ENCODE data around the gene SEC24D.

Gene SEC24D

DNA sequence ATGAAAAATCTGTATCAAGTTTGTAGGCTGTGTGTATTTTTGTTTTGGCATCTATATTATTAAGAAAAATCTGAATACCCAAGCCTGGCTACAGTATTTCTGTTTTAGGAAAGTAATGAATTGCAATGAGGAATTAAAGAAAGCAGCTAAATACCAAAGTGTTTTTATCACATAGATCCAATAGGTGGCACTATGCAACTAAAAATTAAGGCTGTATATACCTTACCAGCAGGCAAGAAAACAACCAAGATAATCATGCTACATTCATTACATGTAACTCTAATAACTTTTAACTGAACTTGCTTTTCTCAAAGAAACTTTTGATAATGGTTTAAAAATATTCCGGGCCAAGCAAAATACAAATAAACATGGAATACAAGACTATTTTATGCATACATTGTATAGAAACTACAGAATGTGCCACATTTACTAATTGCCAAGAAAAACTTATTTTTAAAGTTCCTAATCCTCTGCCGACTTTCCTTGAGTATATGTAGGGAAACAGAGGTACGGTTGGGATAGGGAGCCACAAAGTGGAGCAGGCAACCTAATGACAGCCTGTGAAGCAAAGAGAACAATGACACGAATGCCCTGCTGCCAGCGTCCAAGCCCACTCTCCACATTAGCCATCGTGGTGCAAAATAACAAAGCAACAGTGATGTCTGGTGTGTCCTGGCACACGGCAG lies 63.7 kb downstream of the SEC24D start:
- H3K4me3 ChIP-seq (ENCODE audit: control insufficient read depth, low read depth, low read length), result no peak overlapping the region
- no peak for DNase-seq (ENCODE audit: low read depth)
- TF ChIP-seq, protein P1, sequence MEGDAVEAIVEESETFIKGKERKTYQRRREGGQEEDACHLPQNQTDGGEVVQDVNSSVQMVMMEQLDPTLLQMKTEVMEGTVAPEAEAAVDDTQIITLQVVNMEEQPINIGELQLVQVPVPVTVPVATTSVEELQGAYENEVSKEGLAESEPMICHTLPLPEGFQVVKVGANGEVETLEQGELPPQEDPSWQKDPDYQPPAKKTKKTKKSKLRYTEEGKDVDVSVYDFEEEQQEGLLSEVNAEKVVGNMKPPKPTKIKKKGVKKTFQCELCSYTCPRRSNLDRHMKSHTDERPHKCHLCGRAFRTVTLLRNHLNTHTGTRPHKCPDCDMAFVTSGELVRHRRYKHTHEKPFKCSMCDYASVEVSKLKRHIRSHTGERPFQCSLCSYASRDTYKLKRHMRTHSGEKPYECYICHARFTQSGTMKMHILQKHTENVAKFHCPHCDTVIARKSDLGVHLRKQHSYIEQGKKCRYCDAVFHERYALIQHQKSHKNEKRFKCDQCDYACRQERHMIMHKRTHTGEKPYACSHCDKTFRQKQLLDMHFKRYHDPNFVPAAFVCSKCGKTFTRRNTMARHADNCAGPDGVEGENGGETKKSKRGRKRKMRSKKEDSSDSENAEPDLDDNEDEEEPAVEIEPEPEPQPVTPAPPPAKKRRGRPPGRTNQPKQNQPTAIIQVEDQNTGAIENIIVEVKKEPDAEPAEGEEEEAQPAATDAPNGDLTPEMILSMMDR (IDR thresholded peaks at IDR 0.05; ENCODE audit: control insufficient read depth, insufficient read depth, low read depth, low read length, missing control alignments), result peak; percentile 41

DNA sequence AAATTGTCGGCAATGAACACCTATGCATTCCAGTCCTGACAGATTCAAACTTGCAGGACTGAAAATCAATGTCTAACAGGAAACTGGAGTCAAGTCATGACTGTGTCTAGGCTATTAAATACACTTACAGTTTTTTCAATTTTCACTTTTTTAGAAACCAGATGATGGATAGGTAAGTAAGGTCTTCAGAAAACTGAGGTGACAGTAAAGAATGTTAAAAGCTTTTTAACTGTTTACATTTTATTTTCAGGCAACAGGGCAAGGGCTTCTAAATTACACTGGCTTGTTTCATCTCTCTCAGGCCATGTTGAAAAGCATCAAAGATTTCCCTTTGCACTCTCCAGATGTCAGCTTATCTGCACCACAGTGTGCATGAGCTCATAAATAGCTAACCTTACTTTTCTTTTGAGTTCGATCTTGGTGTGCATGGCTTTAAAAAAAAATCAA lies 65.2 kb downstream of the SEC24D start:
- no peak for DNase-seq (ENCODE audit: low read depth)
- TF ChIP-seq, protein P1 (IDR thresholded peaks at IDR 0.05; ENCODE audit: control insufficient read depth, insufficient read depth, low read depth, low read length, missing control alignments), result no peak
- no peak overlapping the region for H3K4me3 ChIP-seq (ENCODE audit: control insufficient read depth, low read depth, low read length)

DNA sequence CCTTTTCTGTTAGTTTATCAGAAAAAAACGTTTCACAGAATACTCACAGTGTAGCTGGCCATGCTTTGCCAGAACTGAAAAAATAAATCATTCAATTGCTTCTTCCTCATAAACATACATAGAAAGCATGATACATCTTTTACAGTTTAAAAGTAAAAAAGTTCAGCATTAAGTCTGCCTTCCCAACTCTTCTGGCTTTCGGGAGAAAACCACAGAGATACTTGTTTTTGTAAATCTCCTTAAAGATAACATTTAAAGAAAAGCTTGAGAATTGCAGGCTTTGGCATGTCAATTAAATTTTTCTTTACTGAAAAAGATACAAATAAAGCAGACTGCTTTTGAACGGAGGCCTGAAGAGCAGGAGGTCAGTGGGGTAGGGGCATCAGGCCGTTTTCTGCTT lies 66.8 kb downstream of the SEC24D start:
- no peak overlapping the region for H3K4me3 ChIP-seq (ENCODE audit: control insufficient read depth, low read depth, low read length)
- TF ChIP-seq, protein P1 (IDR thresholded peaks at IDR 0.05; ENCODE audit: control insufficient read depth, insufficient read depth, low read depth, low read length, missing control alignments), result no peak
- no peak for DNase-seq (ENCODE audit: low read depth)

DNA sequence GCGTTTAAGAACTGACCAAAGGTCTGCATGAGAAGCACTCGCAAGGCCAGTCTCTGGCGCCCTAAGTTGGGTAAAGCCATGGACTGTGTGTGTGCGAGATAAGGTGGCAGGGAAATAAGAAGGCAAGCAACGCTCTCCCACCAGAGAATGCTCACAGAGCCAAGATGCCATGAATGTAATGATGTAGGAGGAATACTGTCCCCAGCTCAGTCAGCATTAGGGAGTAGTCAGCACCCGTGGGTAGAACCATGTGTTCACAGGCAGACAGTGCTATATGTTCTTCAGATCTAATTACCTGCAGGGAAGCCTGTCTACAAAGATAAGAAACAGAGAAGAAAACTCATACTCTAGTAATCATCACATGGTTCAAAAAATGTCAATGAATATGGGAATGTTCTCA lies 68.8 kb downstream of the SEC24D start:
- TF ChIP-seq, protein P1 (IDR thresholded peaks at IDR 0.05; ENCODE audit: control insufficient read depth, insufficient read depth, low read depth, low read length, missing control alignments), result no peak
- H3K4me3 ChIP-seq (ENCODE audit: control insufficient read depth, low read depth, low read length), result no peak overlapping the region
- DNase-seq (ENCODE audit: low read depth), result no peak

DNA sequence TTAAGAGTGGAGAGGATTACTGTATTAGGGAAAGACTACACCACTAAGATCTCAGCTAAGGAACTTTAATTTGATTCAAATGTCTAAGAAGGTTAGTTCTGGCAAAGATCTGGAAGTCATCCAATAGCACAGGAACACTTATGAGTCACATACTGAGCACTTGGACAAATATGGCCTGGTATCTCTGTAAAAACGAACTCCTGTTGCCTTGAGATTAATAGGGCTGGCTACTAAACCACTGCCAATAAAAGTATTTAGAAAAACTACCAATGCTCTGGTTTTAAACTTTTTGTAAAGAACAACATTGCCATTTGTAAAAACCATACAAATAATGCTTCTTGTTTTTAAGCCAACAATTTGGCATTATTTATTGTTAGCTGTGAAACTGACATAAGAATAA lies 70.5 kb downstream of the SEC24D start:
- DNase-seq (ENCODE audit: low read depth), result peak; percentile 99
- TF ChIP-seq, protein P1 (IDR thresholded peaks at IDR 0.05; ENCODE audit: control insufficient read depth, insufficient read depth, low read depth, low read length, missing control alignments), result no peak

DNA sequence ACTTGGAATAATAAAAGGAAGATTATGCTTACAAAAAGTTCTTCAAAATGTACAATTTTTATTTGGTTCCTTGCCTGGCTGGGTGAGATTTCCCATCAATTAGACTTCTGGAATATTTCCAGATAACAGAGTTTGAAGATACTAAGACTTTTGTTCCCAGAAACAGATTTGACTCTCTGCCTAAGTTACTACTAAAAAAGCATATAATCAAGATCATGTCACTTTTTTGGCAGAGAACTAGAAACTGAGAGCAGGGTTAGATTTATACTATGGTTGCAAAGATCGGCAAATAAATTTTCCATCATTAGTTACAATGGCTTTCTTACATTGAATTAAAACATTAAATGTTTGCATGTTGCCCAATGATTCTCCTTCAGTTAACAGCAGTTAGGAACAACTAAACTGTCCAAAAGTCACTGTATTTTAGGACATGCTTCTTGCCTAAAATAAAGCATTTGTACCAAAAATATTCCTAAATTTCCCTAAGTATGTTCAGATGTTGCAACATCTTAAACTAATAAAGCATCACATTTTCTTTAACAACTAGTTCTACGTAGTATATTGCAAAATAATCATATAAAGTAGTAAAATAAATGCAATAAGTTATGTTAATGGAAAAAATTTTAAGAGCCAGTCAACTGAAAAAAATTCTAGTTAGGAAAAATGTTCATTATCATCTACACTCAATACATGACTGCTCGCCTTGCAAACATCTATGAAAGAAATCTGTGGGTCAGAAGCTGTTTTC lies 73.0 kb downstream of the SEC24D start:
- DNase-seq (ENCODE audit: low read depth), result no peak
- TF ChIP-seq, protein P1 (IDR thresholded peaks at IDR 0.05; ENCODE audit: control insufficient read depth, insufficient read depth, low read depth, low read length, missing control alignments), result no peak
- H3K4me3 ChIP-seq (ENCODE audit: control insufficient read depth, low read depth, low read length), result no peak overlapping the region

More for the DNA sequence above, 70.5 kb downstream of the SEC24D start:
- H3K4me3 ChIP-seq (ENCODE audit: control insufficient read depth, low read depth, low read length), result no peak overlapping the region
